Coronary artery (tissue), 2 donors: Measurements from ENCODE around the gene GNB2.
"Not testable (repeated sequence)": the region's sequence is repeated elsewhere in the genome, so short reads cannot be mapped to it uniquely, and the experiment has no call there.

Experiments
- DNase-seq: peaks from one replicate; pipeline ENCODE4 v3.0.0-alpha.2; 2017; ENCODE audit warnings: low spot score
- H3K27ac ChIP-seq, 2 donors: fragments of 200-600 bp; sonication (generic); one replicate each; pipeline ENCODE4 v1.5.1; 2016 to 2019
- H3K4me3 ChIP-seq: fragments of 200-600 bp; sonication (generic); 2 replicates; pipeline ENCODE4 v1.5.1; 2016; ENCODE audit warnings: mild to moderate bottlenecking, moderate library complexity
- CTCF ChIP-seq: fragments of 200-600 bp; sonication (generic); IDR thresholded peaks from one replicate; pipeline ENCODE4 v1.5.1; 2019; ENCODE audit warnings: antibody characterized with exemption

GNB2 gene

GRCh38 chr7:100720279-100720670, 46.7 kb downstream of the GNB2 start, which contains the start of gene EPO:
EPO (plus strand) TSS chr7:100720468; CDS start chr7:100720981, 513 bp downstream.
- TF ChIP-seq CTCF = no peak
- Histone ChIP-seq H3K27ac (no peak within 1 kb of the TSS), H3K4me3 (peak within 1 kb of the TSS; percentile 47)
- no peak for DNase-seq

GRCh38 chr7:100720671-100721504, 47.3 kb downstream of the GNB2 start:
- no peak overlapping the region for H3K27ac ChIP-seq
- peak overlapping the region; percentile 47 for H3K4me3 ChIP-seq
- DNase-seq = no peak
- no peak for TF ChIP-seq CTCF

GRCh38 chr7:100721505-100721812, 47.9 kb downstream of the GNB2 start:
- no peak overlapping the region for H3K4me3 ChIP-seq
- no peak for DNase-seq
- TF ChIP-seq CTCF = no peak
- no peak overlapping the region for H3K27ac ChIP-seq

GRCh38 chr7:100722480-100723212, 49.1 kb downstream of the GNB2 start:
- Histone ChIP-seq H3K4me3 (no peak overlapping the region), H3K27ac (no peak overlapping the region)
- TF ChIP-seq CTCF = no peak
- no peak for DNase-seq

GRCh38 chr7:100723732-100724275, 50.3 kb downstream of the GNB2 start:
- DNase-seq = no peak
- TF ChIP-seq CTCF = no peak
- no peak overlapping the region for H3K27ac ChIP-seq
- H3K4me3 ChIP-seq = no peak overlapping the region

- H3K27ac ChIP-seq, H3K4me3 ChIP-seq, DNase-seq: not testable (repeated sequence)
Measured at GRCh38 chr7:100724364-100724763, 50.8 kb downstream of the GNB2 start.

GRCh38 chr7:100726996-100727761, 53.6 kb downstream of the GNB2 start:
- Histone ChIP-seq H3K4me3 (no peak overlapping the region), H3K27ac (no peak overlapping the region)
- DNase-seq = no peak
- no peak for TF ChIP-seq CTCF
